ENCODE measurements around the gene SLC39A7.

The SLC39A7 gene

DNA sequence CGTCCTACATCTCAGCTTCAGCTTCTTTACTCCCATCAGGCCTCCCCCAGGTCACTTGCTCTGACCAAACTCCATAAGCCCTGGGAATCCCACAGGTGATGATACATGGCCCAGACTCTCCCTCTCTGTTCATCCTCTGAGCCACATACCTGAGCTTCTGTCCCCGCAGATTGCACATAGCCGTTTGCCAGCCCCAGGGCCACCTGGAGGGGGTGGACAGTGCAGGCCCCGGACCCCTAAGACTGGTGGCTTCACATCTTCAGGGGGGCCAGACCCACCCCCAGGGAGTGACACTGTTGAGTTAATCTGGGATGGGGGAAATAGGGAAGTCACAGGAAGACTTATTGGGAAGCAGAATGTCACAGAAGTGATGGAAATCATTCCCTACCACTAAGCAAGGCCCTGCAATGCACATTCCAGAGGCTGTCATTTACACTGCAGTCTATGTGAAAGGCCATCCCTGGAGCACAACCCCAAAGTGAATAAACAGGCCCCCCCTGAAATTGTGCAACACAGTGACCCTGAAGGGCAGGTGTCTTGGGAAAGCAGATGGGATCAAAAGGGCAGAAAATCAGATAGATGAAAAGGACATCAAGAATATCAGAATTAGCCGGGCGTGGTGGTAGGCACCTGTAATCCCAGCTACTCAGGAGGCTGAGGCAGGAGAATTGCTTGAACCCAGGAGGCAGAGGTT, 2.4 kb upstream of the SLC39A7 start:
- TF ChIP-seq, protein P1, sequence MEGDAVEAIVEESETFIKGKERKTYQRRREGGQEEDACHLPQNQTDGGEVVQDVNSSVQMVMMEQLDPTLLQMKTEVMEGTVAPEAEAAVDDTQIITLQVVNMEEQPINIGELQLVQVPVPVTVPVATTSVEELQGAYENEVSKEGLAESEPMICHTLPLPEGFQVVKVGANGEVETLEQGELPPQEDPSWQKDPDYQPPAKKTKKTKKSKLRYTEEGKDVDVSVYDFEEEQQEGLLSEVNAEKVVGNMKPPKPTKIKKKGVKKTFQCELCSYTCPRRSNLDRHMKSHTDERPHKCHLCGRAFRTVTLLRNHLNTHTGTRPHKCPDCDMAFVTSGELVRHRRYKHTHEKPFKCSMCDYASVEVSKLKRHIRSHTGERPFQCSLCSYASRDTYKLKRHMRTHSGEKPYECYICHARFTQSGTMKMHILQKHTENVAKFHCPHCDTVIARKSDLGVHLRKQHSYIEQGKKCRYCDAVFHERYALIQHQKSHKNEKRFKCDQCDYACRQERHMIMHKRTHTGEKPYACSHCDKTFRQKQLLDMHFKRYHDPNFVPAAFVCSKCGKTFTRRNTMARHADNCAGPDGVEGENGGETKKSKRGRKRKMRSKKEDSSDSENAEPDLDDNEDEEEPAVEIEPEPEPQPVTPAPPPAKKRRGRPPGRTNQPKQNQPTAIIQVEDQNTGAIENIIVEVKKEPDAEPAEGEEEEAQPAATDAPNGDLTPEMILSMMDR (IDR thresholded peaks at IDR 0.05; ENCODE audit: low read depth, low read length), result no peak
- DNase-seq (ENCODE audit: extremely low read depth, low read depth), result no peak

GRCh38 chr6:33198853-33199436, 1.7 kb upstream of the SLC39A7 start:
- DNase-seq (ENCODE audit: extremely low read depth, low read depth), result no peak
- TF ChIP-seq, protein P1 (IDR thresholded peaks at IDR 0.05; ENCODE audit: low read depth, low read length), result no peak

DNA sequence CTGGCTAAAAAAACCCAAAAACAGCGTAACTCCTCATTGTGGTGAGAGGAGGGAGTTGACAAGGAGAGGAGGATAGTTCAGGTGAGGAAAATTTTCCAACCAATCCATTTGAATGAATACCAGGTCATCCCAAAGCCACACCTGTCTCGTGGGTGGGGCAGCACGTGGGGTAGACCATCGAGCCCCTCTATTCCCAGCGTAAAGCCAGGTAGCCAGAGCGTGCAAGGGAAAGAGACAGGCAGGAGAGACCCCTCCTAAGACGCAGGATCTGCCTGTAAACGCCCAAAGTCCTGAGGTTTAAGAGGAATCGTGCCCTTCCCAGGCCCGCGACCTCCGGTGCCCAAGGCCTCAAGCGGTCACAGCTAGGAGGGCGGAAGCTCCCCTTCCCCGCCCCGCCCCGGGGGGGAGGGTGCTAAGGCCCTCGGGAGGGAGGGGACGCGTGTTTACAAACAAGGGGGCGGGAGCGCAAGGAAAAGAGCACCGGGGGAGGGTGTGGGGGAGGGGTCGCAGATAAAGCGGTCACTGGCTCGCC, 914 bp upstream of the SLC39A7 start:
- no peak for DNase-seq (ENCODE audit: extremely low read depth, low read depth)
- TF ChIP-seq, protein P1 (IDR thresholded peaks at IDR 0.05; ENCODE audit: low read depth, low read length), result no peak

DNA sequence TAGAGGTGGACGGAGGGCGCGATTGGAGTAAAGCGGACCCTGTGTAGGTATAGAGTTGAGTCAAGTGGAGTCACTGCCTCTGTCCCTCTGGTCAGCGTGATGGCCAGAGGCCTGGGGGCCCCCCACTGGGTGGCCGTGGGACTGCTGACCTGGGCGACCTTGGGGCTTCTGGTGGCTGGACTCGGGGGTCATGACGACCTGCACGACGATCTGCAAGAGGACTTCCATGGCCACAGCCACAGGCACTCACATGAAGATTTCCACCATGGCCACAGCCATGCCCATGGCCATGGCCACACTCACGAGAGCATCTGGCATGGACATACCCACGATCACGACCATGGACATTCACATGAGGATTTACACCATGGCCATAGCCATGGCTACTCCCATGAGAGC, 479 bp downstream of the SLC39A7 start:
- DNase-seq (ENCODE audit: extremely low read depth, low read depth), result no peak
- TF ChIP-seq, protein P1 (IDR thresholded peaks at IDR 0.05; ENCODE audit: low read depth, low read length), result no peak; the same call in none of the 2 replicates

DNA sequence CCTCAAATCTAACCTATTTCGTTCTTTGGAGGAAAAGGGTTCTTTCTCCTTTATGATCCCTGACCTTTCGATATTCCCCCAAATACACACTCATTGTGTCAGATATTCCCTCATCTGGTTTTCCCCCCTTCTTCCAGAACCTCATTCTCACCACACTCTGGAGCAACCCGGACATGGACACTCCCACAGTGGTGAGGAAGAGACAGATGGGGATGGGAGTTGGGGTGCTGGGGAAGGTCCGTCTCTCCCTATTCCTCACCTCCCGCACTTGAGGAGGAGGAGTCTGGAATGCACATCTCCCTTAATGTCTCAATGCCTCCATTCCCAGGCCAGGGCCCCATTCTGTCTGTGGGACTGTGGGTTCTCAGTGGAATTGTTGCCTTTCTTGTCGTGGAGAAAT, 1.3 kb downstream of the SLC39A7 start:
- DNase-seq (ENCODE audit: extremely low read depth, low read depth), result no peak
- TF ChIP-seq, protein P1 (IDR thresholded peaks at IDR 0.05; ENCODE audit: low read depth, low read length), result no peak

- TF ChIP-seq, protein P1 (IDR thresholded peaks at IDR 0.05; ENCODE audit: low read depth, low read length), result no peak
- no peak for DNase-seq (ENCODE audit: extremely low read depth, low read depth)
Observed at GRCh38 chr6:33202799-33203198, 2.1 kb downstream of the SLC39A7 start.

DNA sequence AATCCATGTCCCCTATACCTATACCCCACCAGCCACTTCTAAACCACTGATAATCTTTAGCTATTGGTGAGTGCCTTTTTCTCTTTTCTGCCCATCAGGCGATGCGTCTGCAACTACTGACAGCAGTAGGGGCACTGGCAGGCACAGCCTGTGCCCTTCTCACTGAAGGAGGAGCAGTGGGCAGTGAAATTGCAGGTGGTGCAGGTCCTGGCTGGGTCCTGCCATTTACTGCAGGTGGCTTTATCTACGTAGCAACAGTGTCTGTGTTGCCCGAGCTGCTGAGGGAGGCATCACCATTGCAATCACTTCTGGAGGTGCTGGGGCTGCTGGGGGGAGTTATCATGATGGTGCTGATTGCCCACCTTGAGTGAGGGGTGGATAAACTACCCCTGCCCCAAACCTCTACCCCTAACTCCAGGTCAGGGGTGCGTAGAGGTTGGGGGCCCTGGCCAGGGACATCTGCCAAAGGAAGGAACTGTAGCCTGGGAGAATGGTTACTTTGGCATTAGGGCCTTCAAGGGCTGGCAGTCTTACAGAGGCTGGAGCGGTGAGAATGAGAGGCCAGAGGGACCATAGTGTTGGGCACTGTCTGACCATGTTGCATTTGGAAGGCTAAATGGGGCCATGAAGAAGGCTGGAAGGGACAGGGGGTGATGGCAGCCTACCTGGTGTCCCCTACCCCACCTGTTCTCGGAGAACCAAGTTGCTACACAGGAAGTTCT, 2.9 kb downstream of the SLC39A7 start:
- DNase-seq (ENCODE audit: extremely low read depth, low read depth), result no peak
- TF ChIP-seq, protein P1 (IDR thresholded peaks at IDR 0.05; ENCODE audit: low read depth, low read length), result no peak
